RWPE2 (cell line): Measurements from ENCODE around the gene RIOK2.

Experiments used
- ATAC-seq: fragments of 200-7000 bp; cut with Tn5 transposase; 3 replicates; pipeline ENCODE4 v1.9.1; 2021; ENCODE audit warnings: low read depth
- DNase-seq: peaks from one replicate; pipeline ENCODE4 v3.0.0-alpha.2; 2020; ENCODE audit warnings: low spot score
- H3K27ac ChIP-seq: fragments of 450-650 bp; 2 replicates; pipeline ENCODE4 v1.5.1; 2017; ENCODE audit warnings: mild to moderate bottlenecking; ENCODE audit not compliant: poor library complexity, severe bottlenecking
- H3K27me3 ChIP-seq: fragments of 250-450 bp; sonication (Bioruptor Pico); 2 replicates; pipeline ENCODE4 v1.5.1; 2021; ENCODE audit warnings: mild to moderate bottlenecking, moderate library complexity; ENCODE audit not compliant: insufficient read depth, poor library complexity, severe bottlenecking
- H3K36me3 ChIP-seq: fragments of 250-450 bp; sonication (Bioruptor Pico); 2 replicates; pipeline ENCODE4 v1.5.1; 2020; ENCODE audit warnings: low read depth, mild to moderate bottlenecking, moderate library complexity
- H3K4me1 ChIP-seq: fragments of 250-450 bp; sonication (Bioruptor Pico); 2 replicates; pipeline ENCODE4 v1.5.1; 2021; ENCODE audit warnings: mild to moderate bottlenecking, moderate library complexity; ENCODE audit not compliant: insufficient read depth, poor library complexity, severe bottlenecking
- H3K4me3 ChIP-seq: fragments of 250-450 bp; sonication (Bioruptor Pico); 2 replicates; pipeline ENCODE4 v1.5.1; 2021; ENCODE audit warnings: mild to moderate bottlenecking, moderate library complexity; ENCODE audit not compliant: severe bottlenecking
- H3K9me3 ChIP-seq: fragments of 250-450 bp; sonication (Bioruptor Pico); 2 replicates; pipeline ENCODE4 v1.5.1; 2021; ENCODE audit warnings: mild to moderate bottlenecking, moderate library complexity; ENCODE audit not compliant: severe bottlenecking
- TF ChIP-seq, protein P1 (sequence below): fragments of 450-650 bp; IDR thresholded peaks from one replicate; pipeline ENCODE4 v1.5.1; 2017; ENCODE audit warnings: mild to moderate bottlenecking, moderate library complexity; ENCODE audit not compliant: poor library complexity, severe bottlenecking

RIOK2 gene

DNA sequence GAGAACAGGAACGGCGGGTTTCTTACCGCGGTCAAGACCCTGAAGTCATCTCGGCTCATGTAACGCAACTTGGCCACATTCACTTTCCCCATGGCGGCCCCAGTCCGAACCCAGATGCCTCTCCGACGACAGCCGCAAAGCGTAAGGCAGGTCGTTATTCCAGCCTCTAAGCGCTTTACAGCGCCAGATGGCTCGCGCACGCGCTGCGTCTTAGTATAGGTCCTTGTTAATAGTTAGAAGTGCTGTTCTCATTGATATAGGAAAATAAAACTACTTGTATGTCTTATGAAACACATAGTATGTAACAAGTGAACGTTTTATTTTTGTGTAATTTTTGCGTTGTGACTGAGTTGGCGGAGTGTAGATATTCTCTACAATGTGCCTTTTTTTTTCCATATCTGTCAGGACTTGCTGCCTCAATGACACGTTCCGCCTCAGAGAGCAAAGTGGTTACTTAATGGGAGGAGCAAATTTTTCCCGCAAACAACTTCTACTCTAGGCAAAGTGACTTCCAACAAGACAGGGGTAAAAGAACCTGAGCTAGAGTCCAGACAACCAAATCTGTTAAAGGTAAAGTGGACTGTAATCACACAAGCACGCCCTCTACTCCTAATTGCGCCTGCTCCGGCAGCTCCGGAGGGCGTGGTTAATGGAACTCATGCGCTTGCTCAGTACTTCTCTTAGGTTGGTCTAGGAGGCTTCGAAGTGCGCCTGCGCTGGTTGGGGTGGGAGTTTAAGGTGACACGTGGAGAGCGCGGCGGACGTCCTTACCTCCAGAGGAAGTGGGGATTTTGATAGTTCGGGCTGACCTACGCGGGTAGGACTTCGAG is at the start of gene RIOK2:
RIOK2 (minus strand) TSS at position 148 of the 830 bp plus-strand sequence; CDS start at position 92, 56 bp downstream.
- H3K4me3 ChIP-seq, result peak within 1 kb of the TSS; percentile 51
- H3K27me3 ChIP-seq, result no peaks in the 10 kb centered on the region
- peak within 1 kb of the TSS; percentile 84 for H3K27ac ChIP-seq
- no peaks in the 10 kb centered on the region for H3K9me3 ChIP-seq
- TF ChIP-seq, protein P1, sequence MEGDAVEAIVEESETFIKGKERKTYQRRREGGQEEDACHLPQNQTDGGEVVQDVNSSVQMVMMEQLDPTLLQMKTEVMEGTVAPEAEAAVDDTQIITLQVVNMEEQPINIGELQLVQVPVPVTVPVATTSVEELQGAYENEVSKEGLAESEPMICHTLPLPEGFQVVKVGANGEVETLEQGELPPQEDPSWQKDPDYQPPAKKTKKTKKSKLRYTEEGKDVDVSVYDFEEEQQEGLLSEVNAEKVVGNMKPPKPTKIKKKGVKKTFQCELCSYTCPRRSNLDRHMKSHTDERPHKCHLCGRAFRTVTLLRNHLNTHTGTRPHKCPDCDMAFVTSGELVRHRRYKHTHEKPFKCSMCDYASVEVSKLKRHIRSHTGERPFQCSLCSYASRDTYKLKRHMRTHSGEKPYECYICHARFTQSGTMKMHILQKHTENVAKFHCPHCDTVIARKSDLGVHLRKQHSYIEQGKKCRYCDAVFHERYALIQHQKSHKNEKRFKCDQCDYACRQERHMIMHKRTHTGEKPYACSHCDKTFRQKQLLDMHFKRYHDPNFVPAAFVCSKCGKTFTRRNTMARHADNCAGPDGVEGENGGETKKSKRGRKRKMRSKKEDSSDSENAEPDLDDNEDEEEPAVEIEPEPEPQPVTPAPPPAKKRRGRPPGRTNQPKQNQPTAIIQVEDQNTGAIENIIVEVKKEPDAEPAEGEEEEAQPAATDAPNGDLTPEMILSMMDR, result no peak
- peak; percentile 97 for DNase-seq
- H3K36me3 ChIP-seq, result peaks cover 21% of the 10 kb centered on the region
- ATAC-seq, result peak; percentile 88
- peaks cover 14% of the 10 kb centered on the region for H3K4me1 ChIP-seq

DNA sequence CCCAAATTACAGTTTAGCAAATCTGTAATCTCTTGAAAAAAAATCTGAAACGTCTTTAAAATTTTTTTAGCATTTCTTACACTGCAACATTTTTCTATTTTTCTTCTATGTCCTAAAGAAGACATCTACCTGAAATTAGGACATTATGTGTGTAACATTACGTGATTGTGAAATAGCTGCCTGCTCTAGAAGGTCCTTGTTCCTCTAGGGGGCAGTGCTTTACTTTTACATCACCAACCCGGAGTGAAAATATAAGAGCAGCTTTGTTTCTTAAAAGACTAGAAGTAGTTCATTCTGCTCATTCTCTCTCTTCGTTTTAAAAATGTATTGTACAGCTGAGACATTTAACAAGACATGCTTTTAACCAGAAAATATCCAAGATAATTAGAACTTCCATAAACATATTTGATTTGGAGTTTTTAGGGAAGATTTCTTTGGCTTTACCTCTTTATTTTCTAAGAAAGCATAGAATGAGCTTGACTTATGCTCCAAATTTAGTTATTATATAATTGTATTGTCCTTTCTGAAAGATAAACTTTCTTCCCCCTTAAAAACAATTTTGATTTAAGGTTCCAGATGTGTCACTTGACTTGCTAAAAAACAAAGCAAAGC is 48.1 kb upstream of the RIOK2 start:
- Histone ChIP-seq H3K36me3 (no peaks in the 10 kb centered on the region), H3K4me3 (no peak overlapping the region), H3K27ac (no peak overlapping the region), H3K27me3 (no peaks in the 10 kb centered on the region), H3K4me1 (no peaks in the 10 kb centered on the region), H3K9me3 (no peaks in the 10 kb centered on the region)
- TF ChIP-seq, protein P1, result peak; percentile 97
- DNase-seq (no peak), ATAC-seq (peak; percentile 83)

DNA sequence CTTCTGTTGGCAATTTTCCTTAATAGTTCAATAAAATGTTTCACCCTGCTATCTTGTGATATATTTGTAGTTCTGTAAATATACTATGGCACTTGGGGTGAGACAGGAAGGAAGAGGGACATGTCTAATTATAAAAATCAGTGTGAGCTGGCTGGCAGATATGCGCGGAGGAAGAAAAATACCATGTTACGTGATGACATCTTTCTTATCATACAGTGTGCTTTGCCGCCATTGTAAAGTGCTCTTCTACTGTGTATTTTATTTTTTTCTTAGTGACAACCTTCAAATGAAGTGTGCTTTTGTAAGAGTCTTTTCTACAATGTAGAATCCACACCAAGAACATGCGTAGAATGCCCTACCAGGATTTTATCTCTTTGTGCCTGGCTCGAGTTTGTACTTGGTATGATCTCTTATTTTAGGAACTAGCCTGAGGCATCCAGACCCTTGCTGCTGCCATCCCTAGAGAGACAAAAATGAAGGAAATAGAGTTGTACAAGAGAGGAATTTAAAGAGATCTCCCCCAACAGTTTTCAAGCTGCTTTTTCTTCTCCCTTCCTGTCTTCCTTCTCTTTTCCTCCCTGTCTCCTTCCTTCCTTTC is 46.7 kb upstream of the RIOK2 start:
- Histone ChIP-seq H3K4me3 (no peak overlapping the region), H3K27me3 (no peaks in the 10 kb centered on the region), H3K27ac (no peak overlapping the region), H3K9me3 (no peaks in the 10 kb centered on the region), H3K4me1 (peaks cover under 1% of the 10 kb centered on the region), H3K36me3 (no peaks in the 10 kb centered on the region)
- TF ChIP-seq, protein P1, result no peak
- ATAC-seq (no peak), DNase-seq (no peak)

DNA sequence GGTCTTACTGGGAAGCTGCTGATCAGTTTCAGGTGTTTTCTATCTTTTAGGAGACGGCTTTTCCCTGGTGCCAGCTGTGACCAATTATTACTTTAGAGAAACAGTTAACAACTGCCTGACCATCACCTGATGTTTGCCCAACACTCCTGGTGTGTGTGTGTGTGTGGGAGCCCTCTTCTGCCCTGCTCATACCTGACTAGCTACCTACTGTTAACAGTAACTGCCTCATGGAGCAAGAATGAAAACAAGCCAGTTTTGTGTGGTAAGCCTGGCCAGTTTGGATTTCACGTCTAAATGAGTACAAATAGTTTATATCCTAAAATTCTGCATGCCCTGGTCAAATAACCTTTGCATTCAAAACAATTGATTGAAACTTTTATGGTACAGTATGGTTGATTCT is 46.1 kb upstream of the RIOK2 start:
- H3K4me3 ChIP-seq, result no peak overlapping the region
- H3K4me1 ChIP-seq, result peaks cover 5% of the 10 kb centered on the region
- no peaks in the 10 kb centered on the region for H3K27me3 ChIP-seq
- ATAC-seq (no peak), DNase-seq (no peak)
- TF ChIP-seq, protein P1, result no peak
- no peaks in the 10 kb centered on the region for H3K9me3 ChIP-seq
- no peaks in the 10 kb centered on the region for H3K36me3 ChIP-seq
- H3K27ac ChIP-seq, result no peak overlapping the region
